Stomach (tissue), 4 donors: ENCODE data around the gene LRATD1.

Experiments
- EP300 ChIP-seq: sonication (generic); formaldehyde crosslinking; IDR thresholded peaks from one replicate; pipeline ENCODE4 v1.6.1; 2017; ENCODE audit warnings: antibody characterized with exemption
- POLR2A ChIP-seq, 4 donors: fragments of 450-650 bp; IDR thresholded peaks; one replicate each; pipeline ENCODE4 v1.6.1; 2016; ENCODE audit warnings: antibody characterized with exemption in 4 of 4, control low read depth in 2 of 4, mild to moderate bottlenecking in 1 of 4, moderate library complexity in 1 of 4
- POLR2AphosphoS5 ChIP-seq, 3 donors: sonication (generic); formaldehyde crosslinking; IDR thresholded peaks; one replicate each; pipeline ENCODE4 v1.6.1; 2016; ENCODE audit warnings: antibody characterized with exemption in 3 of 3
- TF ChIP-seq, protein P1 (sequence below), 7 experiments: fragments of 450-650 bp in 4 of 7; fragments of 200-600 bp in 3 of 7; sonication (generic) in 3 of 7; IDR thresholded peaks; one replicate each; pipeline ENCODE4 v1.5.1; 2016 to 2019; ENCODE audit warnings: antibody characterized with exemption in 7 of 7, control low read depth in 2 of 7, mild to moderate bottlenecking in 1 of 7

DNA sequence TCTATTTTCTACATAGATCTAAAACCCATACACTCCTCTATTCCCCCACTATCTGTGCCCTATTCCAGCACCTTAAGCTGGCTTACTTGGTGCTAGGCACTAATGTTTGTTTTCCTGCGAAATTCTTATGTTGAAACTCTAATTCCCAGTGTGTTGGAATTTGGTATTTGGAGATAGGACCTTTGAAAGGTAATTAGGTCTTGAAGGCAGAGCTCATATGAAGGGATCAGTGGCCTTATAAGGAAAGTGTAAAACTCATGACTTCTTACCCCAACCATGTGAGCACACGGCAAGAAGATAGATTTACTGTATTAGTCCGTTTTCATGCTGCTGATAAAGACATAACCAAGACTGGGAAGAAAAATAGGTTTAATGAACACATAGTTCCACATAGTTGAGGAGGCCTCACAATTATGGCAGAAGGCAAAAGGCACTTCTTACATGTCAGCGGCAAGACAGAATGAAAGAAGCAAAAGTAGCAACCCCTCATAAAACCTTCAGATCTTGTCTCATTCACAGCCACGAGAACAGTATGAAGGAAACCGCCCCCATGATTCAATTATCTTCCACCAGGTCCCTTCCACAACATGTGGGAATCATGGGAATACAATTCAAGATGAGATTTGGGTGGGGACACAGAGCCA is 10.5 kb upstream of the LRATD1 start:
- TF ChIP-seq, protein P1, sequence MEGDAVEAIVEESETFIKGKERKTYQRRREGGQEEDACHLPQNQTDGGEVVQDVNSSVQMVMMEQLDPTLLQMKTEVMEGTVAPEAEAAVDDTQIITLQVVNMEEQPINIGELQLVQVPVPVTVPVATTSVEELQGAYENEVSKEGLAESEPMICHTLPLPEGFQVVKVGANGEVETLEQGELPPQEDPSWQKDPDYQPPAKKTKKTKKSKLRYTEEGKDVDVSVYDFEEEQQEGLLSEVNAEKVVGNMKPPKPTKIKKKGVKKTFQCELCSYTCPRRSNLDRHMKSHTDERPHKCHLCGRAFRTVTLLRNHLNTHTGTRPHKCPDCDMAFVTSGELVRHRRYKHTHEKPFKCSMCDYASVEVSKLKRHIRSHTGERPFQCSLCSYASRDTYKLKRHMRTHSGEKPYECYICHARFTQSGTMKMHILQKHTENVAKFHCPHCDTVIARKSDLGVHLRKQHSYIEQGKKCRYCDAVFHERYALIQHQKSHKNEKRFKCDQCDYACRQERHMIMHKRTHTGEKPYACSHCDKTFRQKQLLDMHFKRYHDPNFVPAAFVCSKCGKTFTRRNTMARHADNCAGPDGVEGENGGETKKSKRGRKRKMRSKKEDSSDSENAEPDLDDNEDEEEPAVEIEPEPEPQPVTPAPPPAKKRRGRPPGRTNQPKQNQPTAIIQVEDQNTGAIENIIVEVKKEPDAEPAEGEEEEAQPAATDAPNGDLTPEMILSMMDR (IDR thresholded peaks at IDR 0.05) = no peak
- TF ChIP-seq POLR2A (IDR thresholded peaks at IDR 0.05) (no peak), POLR2AphosphoS5 (IDR thresholded peaks at IDR 0.05) (no peak), EP300 (no peak)
